Measurements from ENCODE around the gene COL6A5. TPM values are rescaled to one million over a fixed set of nuclear protein-coding genes. Genes with fewer than 3 reads are reported as not detected.
A peak's percentile ranks its signal among the peaks of the same experiment; 100 is the strongest.

COL6A5 gene
- total and polyA plus RNA-seq, 9 of the 15 experiments (the other 6 are each of a cell fraction or from before 2014, with no cell fraction given) = 1.5 to 9.7 (median 5.6) TPM

DNA sequence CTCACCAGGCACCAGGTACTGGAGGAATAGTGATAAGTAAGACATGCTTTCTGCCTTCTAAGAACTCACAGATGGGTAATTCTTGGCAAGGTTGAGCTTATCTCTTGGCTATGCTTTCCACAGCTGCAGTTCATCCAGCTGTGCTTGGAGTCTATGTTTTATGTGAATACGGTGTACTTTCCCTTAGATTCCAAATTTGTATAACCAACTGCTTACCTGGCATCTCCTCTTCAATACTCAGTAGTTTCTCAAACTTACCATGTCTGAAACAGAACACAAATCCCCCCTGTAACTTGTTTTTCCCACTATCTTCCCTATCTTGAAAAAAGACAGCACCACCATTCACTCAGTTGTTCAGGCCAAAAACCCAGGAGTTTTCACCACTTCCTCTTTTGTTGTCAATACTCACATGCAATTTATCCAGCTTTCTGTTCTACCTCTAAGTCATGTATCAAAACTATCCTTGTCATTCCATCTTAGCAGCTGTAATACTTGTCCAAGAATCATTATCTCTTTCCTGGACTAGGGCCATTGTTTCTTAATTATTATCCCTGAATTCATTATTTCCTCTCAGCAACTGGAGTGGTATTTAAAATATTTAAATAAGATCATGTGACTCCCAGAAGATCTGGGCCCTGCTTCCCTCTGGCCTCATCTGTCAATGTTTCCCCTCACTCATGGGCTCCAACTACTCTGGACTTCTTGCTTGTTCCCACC is 32.6 kb downstream of the COL6A5 start (continued):
- TF ChIP-seq, protein P1, sequence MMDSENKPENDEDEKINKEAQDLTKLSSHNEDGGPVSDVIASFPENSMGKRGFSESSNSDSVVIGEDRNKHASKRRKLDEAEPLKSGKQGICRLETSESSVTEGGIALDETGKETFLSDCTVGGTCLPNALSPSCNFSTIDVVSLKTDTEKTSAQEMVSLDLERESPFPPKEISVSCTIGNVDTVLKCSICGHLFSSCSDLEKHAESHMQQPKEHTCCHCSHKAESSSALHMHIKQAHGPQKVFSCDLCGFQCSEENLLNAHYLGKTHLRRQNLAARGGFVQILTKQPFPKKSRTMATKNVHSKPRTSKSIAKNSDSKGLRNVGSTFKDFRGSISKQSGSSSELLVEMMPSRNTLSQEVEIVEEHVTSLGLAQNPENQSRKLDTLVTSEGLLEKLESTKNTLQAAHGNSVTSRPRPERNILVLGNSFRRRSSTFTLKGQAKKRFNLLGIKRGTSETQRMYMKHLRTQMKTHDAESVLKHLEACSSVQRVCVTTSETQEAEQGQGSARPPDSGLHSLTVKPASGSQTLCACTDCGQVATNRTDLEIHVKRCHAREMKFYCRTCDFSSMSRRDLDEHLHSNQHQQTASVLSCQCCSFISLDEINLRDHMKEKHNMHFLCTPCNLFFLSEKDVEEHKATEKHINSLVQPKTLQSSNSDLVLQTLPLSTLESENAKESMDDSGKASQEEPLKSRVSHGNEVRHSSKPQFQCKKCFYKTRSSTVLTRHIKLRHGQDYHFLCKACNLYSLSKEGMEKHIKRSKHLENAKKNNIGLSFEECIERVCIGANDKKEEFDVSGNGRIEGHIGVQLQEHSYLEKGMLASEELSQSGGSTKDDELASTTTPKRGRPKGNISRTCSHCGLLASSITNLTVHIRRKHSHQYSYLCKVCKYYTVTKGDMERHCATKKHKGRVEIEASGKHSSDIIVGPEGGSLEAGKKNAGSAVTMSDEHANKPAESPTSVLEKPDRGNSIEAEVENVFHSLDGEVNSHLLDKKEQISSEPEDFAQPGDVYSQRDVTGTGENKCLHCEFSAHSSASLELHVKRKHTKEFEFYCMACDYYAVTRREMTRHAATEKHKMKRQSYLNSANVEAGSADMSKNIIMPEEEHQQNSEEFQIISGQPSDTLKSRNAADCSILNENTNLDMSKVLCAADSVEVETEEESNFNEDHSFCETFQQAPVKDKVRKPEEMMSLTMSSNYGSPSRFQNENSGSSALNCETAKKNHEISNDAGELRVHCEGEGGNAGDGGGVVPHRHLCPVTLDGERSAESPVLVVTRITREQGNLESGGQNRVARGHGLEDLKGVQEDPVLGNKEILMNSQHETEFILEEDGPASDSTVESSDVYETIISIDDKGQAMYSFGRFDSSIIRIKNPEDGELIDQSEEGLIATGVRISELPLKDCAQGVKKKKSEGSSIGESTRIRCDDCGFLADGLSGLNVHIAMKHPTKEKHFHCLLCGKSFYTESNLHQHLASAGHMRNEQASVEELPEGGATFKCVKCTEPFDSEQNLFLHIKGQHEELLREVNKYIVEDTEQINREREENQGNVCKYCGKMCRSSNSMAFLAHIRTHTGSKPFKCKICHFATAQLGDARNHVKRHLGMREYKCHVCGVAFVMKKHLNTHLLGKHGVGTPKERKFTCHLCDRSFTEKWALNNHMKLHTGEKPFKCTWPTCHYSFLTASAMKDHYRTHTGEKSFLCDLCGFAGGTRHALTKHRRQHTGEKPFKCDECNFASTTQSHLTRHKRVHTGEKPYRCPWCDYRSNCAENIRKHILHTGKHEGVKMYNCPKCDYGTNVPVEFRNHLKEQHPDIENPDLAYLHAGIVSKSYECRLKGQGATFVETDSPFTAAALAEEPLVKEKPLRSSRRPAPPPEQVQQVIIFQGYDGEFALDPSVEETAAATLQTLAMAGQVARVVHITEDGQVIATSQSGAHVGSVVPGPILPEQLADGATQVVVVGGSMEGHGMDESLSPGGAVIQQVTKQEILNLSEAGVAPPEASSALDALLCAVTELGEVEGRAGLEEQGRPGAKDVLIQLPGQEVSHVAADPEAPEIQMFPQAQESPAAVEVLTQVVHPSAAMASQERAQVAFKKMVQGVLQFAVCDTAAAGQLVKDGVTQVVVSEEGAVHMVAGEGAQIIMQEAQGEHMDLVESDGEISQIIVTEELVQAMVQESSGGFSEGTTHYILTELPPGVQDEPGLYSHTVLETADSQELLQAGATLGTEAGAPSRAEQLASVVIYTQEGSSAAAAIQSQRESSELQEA (IDR thresholded peaks at IDR 0.05; ENCODE audit: low read depth) = no peak
- no peak for TF ChIP-seq CBX5 (IDR thresholded peaks at IDR 0.05; ENCODE audit: borderline replicate concordance, low read depth)
- TF ChIP-seq SNRNP70 (optimal IDR thresholded peaks at IDR 0.05; ENCODE audit: low read depth, low read length) = no peak
- TF ChIP-seq, protein P2, sequence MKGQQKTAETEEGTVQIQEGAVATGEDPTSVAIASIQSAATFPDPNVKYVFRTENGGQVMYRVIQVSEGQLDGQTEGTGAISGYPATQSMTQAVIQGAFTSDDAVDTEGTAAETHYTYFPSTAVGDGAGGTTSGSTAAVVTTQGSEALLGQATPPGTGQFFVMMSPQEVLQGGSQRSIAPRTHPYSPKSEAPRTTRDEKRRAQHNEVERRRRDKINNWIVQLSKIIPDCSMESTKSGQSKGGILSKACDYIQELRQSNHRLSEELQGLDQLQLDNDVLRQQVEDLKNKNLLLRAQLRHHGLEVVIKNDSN (CRISPR knock-in tag; IDR thresholded peaks at IDR 0.05) = no peak
- TF ChIP-seq ZNF583 (CRISPR knock-in tag; IDR thresholded peaks at IDR 0.05) = no peak
- no peak for TF ChIP-seq NRF1 (conservative IDR thresholded peaks at IDR 0.05 in 1 of 2, IDR thresholded peaks at IDR 0.05 in 1 of 2)
- TF ChIP-seq, protein P3, sequence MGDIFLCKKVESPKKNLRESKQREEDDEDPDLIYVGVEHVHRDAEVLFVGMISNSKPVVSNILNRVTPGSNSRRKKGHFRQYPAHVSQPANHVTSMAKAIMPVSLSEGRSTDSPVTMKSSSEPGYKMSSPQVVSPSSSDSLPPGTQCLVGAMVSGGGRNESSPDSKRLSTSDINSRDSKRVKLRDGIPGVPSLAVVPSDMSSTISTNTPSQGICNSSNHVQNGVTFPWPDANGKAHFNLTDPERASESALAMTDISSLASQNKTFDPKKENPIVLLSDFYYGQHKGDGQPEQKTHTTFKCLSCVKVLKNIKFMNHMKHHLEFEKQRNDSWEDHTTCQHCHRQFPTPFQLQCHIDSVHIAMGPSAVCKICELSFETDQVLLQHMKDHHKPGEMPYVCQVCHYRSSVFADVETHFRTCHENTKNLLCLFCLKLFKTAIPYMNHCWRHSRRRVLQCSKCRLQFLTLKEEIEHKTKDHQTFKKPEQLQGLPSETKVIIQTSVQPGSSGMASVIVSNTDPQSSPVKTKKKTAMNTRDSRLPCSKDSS (IDR thresholded peaks at IDR 0.05; ENCODE audit: low read depth, partially characterized antibody) = no peak
- TF ChIP-seq L3MBTL2 (IDR thresholded peaks at IDR 0.05) = 0 out of 2 replicates have a peak, but pooled peaks have one; percentile 10
- TF ChIP-seq MXI1 (IDR thresholded peaks at IDR 0.05; ENCODE audit: low read depth, low read length) = no peak
- no peak for TF ChIP-seq SMARCB1 (IDR thresholded peaks at IDR 0.05; ENCODE audit: insufficient read length, low read depth)
- no peak for TF ChIP-seq ERF (CRISPR knock-in tag; IDR thresholded peaks at IDR 0.05)
- TF ChIP-seq EP300 (IDR thresholded peaks at IDR 0.05; ENCODE audit: low read length) = peak; percentile 34; the same call in 1 of the 2 replicates
- peak; percentile 79 for TF ChIP-seq TEAD4 (IDR thresholded peaks at IDR 0.05; ENCODE audit: low read length)
- TF ChIP-seq TEAD4 (CRISPR knock-in tag; IDR thresholded peaks at IDR 0.05; ENCODE audit: borderline replicate concordance) = no peak
- no peak for TF ChIP-seq ARNT (IDR thresholded peaks at IDR 0.05)
- TF ChIP-seq, protein P4, sequence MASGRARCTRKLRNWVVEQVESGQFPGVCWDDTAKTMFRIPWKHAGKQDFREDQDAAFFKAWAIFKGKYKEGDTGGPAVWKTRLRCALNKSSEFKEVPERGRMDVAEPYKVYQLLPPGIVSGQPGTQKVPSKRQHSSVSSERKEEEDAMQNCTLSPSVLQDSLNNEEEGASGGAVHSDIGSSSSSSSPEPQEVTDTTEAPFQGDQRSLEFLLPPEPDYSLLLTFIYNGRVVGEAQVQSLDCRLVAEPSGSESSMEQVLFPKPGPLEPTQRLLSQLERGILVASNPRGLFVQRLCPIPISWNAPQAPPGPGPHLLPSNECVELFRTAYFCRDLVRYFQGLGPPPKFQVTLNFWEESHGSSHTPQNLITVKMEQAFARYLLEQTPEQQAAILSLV (tag; IDR thresholded peaks at IDR 0.05) = no peak
- no peak for TF ChIP-seq ELF2 (CRISPR knock-in tag; IDR thresholded peaks at IDR 0.05)
- no peak for TF ChIP-seq HEY1 (CRISPR knock-in tag; IDR thresholded peaks at IDR 0.05; ENCODE audit: borderline replicate concordance)

Measured in K562 (cell line).